HepG2 (cell line): ENCODE measurements around the gene KRTAP5-6. TPM values are rescaled to one million over a fixed set of nuclear protein-coding genes. Genes with fewer than 3 reads are reported as not detected.

Experiments used
- ATAC-seq: fragments of 200-7000 bp; cut with Tn5 transposase; 3 replicates; pipeline ENCODE4 v1.9.1; 2020; ENCODE audit warnings: mild to moderate bottlenecking, moderate library complexity
- BruUV-seq: library from RNA; stranded (reverse); fragments of 400-500 nt; replicated peaks from 2 replicates; lab custom pipeline; 2021; lab: Mats Ljungman, UMichigan
- CTCF ChIA-PET: fragments of 300-600 bp; formaldehyde crosslinking; extraction: SDS; loops from one replicate; lab custom pipeline; 2021; ENCODE audit warnings: low total read pairs, inconsistent platforms, low intra/inter-chr PET ratio; lab: Yijun Ruan, JAX
- POLR2A ChIA-PET: fragments of 350-600 bp; sonication (Branson Sonifier 250); formaldehyde crosslinking; loops from one replicate; lab custom pipeline; 2020; ENCODE audit warnings: antibody characterized with exemption, inconsistent platforms; lab: Yijun Ruan, JAX
- DNase-seq: peaks from one replicate; pipeline ENCODE4 v3.0.0-alpha.2; 2015; ENCODE audit warnings: low spot score
- FAIRE-seq: peaks from 3 replicates; lab custom pipeline; 2011; peaks lifted over from hg19 to GRCh38; lab: Jason Lieb, UNC
- H2AFZ ChIP-seq: one replicate; pipeline ENCODE4 v1.6.1; 2011; ENCODE audit warnings: low read length, inconsistent platforms
- H3K27ac ChIP-seq: fragments of 300-600 bp; 3 replicates; pipeline ENCODE4 v1.8.0; 2011; ENCODE audit warnings: mixed run types, mild to moderate bottlenecking, mixed read lengths, low read length, inconsistent platforms; ENCODE audit not compliant: insufficient read depth; ENCODE audit errors: extremely low read length
- H3K27me3 ChIP-seq, 2 experiments: fragments of 200-600 bp in 1 of 2; 2 replicates in 1 of 2; 3 replicates in 1 of 2; pipeline versions ENCODE4 v1.6.0 to v1.8.0; 2011; ENCODE audit warnings: low read length in 2 of 2, mild to moderate bottlenecking in 2 of 2, moderate library complexity in 2 of 2, inconsistent platforms in 1 of 2; ENCODE audit not compliant: insufficient read depth in 2 of 2, control insufficient read depth in 1 of 2
- H3K36me3 ChIP-seq, 2 experiments: fragments of 200-600 bp in 1 of 2; replicated peaks in 1 of 2; 2 replicates in 1 of 2; 3 replicates in 1 of 2; pipeline versions ENCODE4 v1.5.1 to v1.8.0; 2011; ENCODE audit warnings: low read length in 2 of 2, inconsistent platforms in 1 of 2; ENCODE audit not compliant: insufficient read depth in 2 of 2, control insufficient read depth in 1 of 2
- H3K4me1 ChIP-seq: 2 replicates; pipeline ENCODE4 v1.5.1; 2012; ENCODE audit warnings: low read length, inconsistent platforms; ENCODE audit not compliant: insufficient read depth
- H3K4me2 ChIP-seq: 2 replicates; pipeline ENCODE4 v1.6.0; 2011; ENCODE audit warnings: low read depth, low read length, inconsistent platforms
- H3K4me3 ChIP-seq, 3 experiments: fragments of 200-600 bp in 1 of 3; sonication (generic), shearing (Covaris generic) in 1 of 3; replicated peaks in 1 of 3; 2 replicates each; pipeline ENCODE4 v1.5.1; 2011 to 2016; ENCODE audit warnings: low read length in 3 of 3, inconsistent platforms in 2 of 3, low read depth in 2 of 3, mild to moderate bottlenecking in 2 of 3, control low read depth in 1 of 3, mixed read lengths in 1 of 3; ENCODE audit not compliant: insufficient read depth in 1 of 3
- H3K79me2 ChIP-seq: one replicate; pipeline ENCODE4 v1.6.1; 2011; ENCODE audit warnings: low read length, inconsistent platforms; ENCODE audit not compliant: insufficient read depth
- H3K9ac ChIP-seq: 2 replicates; pipeline ENCODE4 v1.6.0; 2011; ENCODE audit warnings: mild to moderate bottlenecking, low read depth, low read length, inconsistent platforms; ENCODE audit not compliant: insufficient read depth
- H3K9me3 ChIP-seq: 2 replicates; pipeline ENCODE4 v1.5.1; 2012; ENCODE audit warnings: mild to moderate bottlenecking, low read length
- H4K20me1 ChIP-seq: 2 replicates; pipeline ENCODE4 v1.6.0; 2011; ENCODE audit warnings: inconsistent platforms, mild to moderate bottlenecking, low read length, moderate library complexity; ENCODE audit not compliant: insufficient read depth
- GLI4 ChIP-seq: sonication (generic); formaldehyde crosslinking; IDR thresholded peaks from 2 replicates; pipeline ENCODE4 v1.5.1; 2020; ENCODE audit warnings: missing genetic modification reagents, mild to moderate bottlenecking, moderate library complexity, borderline replicate concordance
- MAF1 ChIP-seq: sonication (generic); formaldehyde crosslinking; IDR thresholded peaks from 2 replicates; pipeline ENCODE4 v1.5.0; 2020; ENCODE audit warnings: missing genetic modification reagents, borderline replicate concordance
- TAF1 ChIP-seq: sonication (generic); formaldehyde crosslinking; IDR thresholded peaks from 2 replicates; pipeline ENCODE4 v1.4.0; 2020; ENCODE audit warnings: missing genetic modification reagents
- TBX3 ChIP-seq: fragments of 450-650 bp; IDR thresholded peaks from 2 replicates; pipeline ENCODE4 v1.6.1; 2017; ENCODE audit warnings: antibody characterized with exemption, mild to moderate bottlenecking, inconsistent platforms, borderline replicate concordance
- TSC22D2 ChIP-seq: sonication (generic); formaldehyde crosslinking; IDR thresholded peaks from 2 replicates; pipeline ENCODE4 v1.5.1; 2020; ENCODE audit warnings: missing genetic modification reagents, mild to moderate bottlenecking, borderline replicate concordance
- ZNF816 ChIP-seq: sonication (generic); formaldehyde crosslinking; IDR thresholded peaks from 2 replicates; pipeline ENCODE4 v1.8.0; 2022; ENCODE audit warnings: missing genetic modification reagents, mild to moderate bottlenecking, borderline replicate concordance
- WGBS: methylation state at CpG from one replicate; pipeline ENCODE4 v1.1.6; 2017; ENCODE audit warnings: low lambda C conversion rate; 5-methylcytosine and 5-hydroxymethylcytosine counted together
- in situ Hi-C: cut with HindIII; loops from 2 replicates; pipeline ENCODE4 v1.10.0; 2017; ENCODE audit warnings: low pct_unique_long_range_greater_than_20kb; ENCODE audit not compliant: extremely low pct_ligation_motif_present
- intact Hi-C: fragments of 100-400 bp; cut with micrococcal nuclease; formaldehyde crosslinking; loops from one replicate; pipeline ENCODE4 v1.10.0; 2022; ENCODE audit not compliant: unreplicated experiment
- polyA plus RNA-seq, 8 experiments: library from polyadenylated mRNA; depleted of rRNA in 3 of 8; stranded (reverse) in 7 of 8; unstranded in 1 of 8; fragments of >200 nt; fragmentation: Illumina TruSeq in 4 of 8; extraction: Trizol in 4 of 8; gene quantifications; 2 replicates each; pipeline versions ENCODE4 v1.2.1 to v1.2.3, GENCODE V29; 2011 to 2016; ENCODE audit warnings: low read depth in 4 of 8, missing spikeins in 1 of 8, mixed read lengths in 1 of 8; ENCODE audit not compliant: insufficient read depth in 1 of 8
- total RNA-seq, 5 experiments: library from RNA; depleted of rRNA; stranded (reverse); fragments of >200 nt; fragmentation: Illumina TruSeq; extraction: Trizol; gene quantifications; 2 replicates each; pipeline ENCODE4 v1.2.3, GENCODE V29; 2016; ENCODE audit warnings: low read depth in 1 of 5
- TF ChIP-seq, protein P1 (sequence below): sonication (generic); formaldehyde crosslinking; IDR thresholded peaks from 2 replicates; pipeline ENCODE4 v1.4.0; 2020; ENCODE audit warnings: mild to moderate bottlenecking, low read depth, missing genetic modification reagents

The KRTAP5-6 gene
- total and polyA plus RNA-seq, 2 of the 13 experiments (the other 11 are each of a cell fraction or from before 2014, with no cell fraction given) = not detected

DNA sequence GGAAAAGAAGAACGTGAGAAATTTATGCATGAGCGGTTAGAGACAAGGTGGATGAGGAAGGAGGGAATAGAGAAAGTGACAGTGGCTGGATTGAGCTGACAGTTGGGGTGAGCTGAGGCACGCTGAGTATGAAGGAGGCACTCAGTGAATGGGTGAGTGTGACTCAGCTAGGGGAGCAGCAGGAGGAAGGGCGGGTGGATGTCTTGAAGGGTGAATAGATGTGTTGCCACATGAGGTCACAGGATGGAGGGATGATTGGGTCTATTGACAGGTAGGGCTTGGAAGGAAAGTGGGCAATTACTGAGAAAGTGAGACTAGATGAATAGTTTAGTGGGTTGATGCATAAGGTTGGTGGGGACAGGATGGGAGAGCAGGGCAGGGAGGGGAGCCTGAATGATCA, 45.4 kb downstream of the KRTAP5-6 start:
- no peak overlapping the region for H3K9ac ChIP-seq
- DNase-seq = no peak
- no peaks in the 10 kb centered on the region for H4K20me1 ChIP-seq
- no peaks in the 10 kb centered on the region for H3K36me3 ChIP-seq
- WGBS = 17% methylated on average over 4 of the region's 4 CpGs
- H3K79me2 ChIP-seq = no peaks in the 10 kb centered on the region
- H2AFZ ChIP-seq = no peak overlapping the region
- in situ Hi-C loops = no loop called here
- H3K9me3 ChIP-seq = peaks cover 2% of the 10 kb centered on the region
- BruUV-seq = no TSS peak
- no peak for TF ChIP-seq MAF1 (CRISPR knock-in tag)
- no peak for TF ChIP-seq TAF1
- TF ChIP-seq, protein P1, sequence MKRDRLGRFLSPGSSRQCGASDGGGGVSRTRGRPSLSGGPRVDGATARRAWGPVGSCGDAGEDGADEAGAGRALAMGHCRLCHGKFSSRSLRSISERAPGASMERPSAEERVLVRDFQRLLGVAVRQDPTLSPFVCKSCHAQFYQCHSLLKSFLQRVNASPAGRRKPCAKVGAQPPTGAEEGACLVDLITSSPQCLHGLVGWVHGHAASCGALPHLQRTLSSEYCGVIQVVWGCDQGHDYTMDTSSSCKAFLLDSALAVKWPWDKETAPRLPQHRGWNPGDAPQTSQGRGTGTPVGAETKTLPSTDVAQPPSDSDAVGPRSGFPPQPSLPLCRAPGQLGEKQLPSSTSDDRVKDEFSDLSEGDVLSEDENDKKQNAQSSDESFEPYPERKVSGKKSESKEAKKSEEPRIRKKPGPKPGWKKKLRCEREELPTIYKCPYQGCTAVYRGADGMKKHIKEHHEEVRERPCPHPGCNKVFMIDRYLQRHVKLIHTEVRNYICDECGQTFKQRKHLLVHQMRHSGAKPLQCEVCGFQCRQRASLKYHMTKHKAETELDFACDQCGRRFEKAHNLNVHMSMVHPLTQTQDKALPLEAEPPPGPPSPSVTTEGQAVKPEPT (CRISPR knock-in tag) = no peak
- no peak for TF ChIP-seq GLI4 (CRISPR knock-in tag)
- TF ChIP-seq ZNF816 (CRISPR knock-in tag) = no peak
- TF ChIP-seq TBX3 = no peak
- no peak for TF ChIP-seq TSC22D2 (CRISPR knock-in tag)
- H3K27ac ChIP-seq = no peak overlapping the region
- H3K4me3 ChIP-seq = no peak overlapping the region
- FAIRE-seq = no peak
- POLR2A ChIA-PET = no interaction called here
- no peaks in the 10 kb centered on the region for H3K4me1 ChIP-seq
- H3K27me3 ChIP-seq = peaks cover 2 to 31% of the 10 kb centered on the region in 2 experiments; a peak in 4 of 5 replicates
- intact Hi-C loops = no loop called here
- CTCF ChIA-PET = no interaction called here
- H3K4me2 ChIP-seq = no peak overlapping the region
- ATAC-seq = no peak
